Measurements from ENCODE around the gene TMEM187.

TMEM187 gene, protein sequence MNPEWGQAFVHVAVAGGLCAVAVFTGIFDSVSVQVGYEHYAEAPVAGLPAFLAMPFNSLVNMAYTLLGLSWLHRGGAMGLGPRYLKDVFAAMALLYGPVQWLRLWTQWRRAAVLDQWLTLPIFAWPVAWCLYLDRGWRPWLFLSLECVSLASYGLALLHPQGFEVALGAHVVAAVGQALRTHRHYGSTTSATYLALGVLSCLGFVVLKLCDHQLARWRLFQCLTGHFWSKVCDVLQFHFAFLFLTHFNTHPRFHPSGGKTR

GRCh38 chrX:153972368-153973126 is at the start of gene TMEM187:
TSS of gene TMEM187 (plus strand) at chrX:153972754. CDS start at chrX:153982063, 9,309 bp downstream.
- DNase-seq (ENCODE audit: low read depth in 2 of 2) = peak; percentile 67 to 69

DNA sequence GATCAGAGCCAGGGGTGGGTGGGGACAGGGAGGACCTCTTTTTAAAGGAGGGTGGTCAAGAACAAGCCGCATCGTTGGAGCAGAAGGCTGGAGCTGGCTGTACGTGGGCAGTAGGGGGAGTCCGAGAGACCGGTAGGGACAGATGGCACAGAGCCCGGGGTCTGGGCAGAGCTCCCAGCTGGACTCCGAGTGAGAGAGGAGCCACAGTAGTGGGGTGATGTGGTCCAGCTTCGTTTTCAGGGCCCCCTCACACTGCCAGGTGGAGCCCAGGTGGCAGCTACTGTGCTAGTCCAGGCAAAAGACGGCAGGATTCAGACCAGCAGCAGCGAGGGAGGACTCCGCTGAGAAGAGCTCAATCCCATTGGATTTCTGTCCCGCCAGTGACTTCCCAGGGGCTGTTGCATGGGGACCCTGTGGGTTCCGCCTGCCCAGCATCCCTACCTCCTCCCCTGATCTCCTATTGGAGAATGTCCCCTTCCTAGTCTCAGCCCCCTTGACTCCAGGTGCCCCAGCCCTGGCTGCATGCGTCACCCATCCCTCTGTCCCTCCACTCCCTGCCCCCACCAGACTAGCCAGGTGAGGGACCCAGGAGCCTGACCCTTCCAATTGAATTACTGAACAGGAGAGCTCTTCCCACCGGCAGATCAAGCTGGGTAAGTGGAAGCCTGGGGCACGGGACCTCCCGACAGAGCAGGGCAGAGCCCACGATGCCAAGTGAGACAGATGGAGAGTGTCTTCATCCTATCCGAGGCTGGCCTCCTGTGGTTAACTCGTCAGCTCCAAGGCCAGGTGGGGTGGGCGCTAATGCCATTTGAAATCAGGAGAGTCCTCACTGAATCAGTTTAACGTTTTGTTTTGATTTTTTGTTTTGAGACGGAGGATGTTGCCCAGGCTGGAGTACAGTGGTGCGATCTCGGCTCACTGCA is 49.4 kb upstream of the TMEM187 start:
- no peak for DNase-seq (ENCODE audit: low read depth in 2 of 2)

GRCh38 chrX:153924149-153924861 is 48.2 kb upstream of the TMEM187 start:
- no peak for DNase-seq (ENCODE audit: low read depth in 2 of 2)

DNA sequence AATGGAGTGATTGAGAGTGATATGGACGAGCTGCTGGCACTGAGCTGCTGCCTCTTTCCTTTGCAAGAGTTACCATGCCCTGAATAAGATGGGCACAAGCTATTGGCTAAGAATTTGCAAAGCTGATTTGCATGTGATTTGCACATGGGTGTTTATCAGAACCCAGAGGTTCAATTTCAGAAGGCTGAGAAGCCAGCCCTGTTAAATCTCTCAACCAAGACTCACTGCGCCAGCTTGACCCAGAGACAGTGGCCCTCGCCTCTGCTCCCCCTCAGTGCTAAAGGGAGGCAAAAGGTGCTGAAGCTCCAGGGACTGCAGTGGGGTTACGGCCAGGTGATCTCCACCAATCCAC is 47.2 kb upstream of the TMEM187 start:
- DNase-seq (ENCODE audit: low read depth in 2 of 2) = no peak

DNA sequence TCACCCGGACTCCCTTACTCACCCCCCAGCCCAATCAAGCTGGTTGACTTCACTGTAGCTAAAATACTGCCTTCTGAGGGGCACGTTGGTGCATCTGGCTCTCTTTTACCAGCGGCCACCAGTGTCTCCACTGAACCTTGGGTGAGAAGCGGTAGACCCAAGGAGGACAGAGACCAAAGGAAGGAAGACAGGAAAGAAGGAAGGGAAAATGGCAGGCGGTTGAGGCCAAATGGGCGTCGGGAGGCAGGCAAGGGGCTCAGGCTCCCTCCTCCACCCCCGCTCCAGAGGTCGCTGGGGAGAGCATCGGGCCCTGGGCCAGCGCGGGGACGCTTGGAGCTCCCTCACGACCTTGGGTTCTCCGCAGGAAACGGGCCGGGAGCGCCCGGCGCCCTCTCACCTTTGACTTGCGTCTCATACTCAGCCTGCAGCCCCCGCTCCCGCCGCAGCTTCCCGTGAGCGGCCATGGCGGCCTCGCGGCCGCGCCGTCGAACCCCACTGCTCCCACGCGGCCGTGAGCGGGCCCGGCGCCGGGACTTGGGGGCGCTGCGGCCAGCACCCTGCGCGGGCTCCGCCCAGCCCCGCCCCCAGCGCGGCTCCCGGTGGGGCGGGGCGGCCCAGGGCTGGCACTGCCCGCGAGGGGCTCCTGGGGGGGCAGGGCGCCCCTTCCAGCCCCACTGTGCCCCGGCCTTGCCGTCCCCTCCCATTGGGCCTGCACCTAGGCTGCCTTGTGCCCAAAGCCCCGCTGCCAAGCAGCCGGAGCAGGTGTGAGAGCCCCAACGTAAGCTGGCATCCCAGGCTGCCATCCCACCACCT is 46.6 kb upstream of the TMEM187 start, which contains the start of gene ARHGAP4:
Gene ARHGAP4, minus strand, starts transcription at position 526 of the 813 bp plus-strand sequence. Its CDS starts 62 bp downstream, at position 464.
- no peak for DNase-seq (ENCODE audit: low read depth in 2 of 2)

DNA sequence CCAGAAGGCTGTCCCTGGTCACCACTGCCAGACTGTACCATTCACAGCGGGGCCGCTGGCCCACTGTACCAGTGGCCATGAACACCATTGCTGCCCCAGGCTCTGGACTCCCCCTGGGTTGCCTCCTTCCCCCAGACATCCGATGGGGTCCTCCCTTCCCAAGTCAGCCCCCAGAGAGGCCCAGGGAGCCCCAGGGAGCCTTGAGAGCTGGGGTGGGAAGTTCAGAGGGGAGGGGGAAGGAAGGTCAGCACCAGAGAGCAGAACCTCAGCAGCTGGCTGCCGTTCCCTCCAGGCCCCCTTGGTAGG is 46.0 kb upstream of the TMEM187 start:
- no peak for DNase-seq (ENCODE audit: low read depth in 2 of 2)

DNA sequence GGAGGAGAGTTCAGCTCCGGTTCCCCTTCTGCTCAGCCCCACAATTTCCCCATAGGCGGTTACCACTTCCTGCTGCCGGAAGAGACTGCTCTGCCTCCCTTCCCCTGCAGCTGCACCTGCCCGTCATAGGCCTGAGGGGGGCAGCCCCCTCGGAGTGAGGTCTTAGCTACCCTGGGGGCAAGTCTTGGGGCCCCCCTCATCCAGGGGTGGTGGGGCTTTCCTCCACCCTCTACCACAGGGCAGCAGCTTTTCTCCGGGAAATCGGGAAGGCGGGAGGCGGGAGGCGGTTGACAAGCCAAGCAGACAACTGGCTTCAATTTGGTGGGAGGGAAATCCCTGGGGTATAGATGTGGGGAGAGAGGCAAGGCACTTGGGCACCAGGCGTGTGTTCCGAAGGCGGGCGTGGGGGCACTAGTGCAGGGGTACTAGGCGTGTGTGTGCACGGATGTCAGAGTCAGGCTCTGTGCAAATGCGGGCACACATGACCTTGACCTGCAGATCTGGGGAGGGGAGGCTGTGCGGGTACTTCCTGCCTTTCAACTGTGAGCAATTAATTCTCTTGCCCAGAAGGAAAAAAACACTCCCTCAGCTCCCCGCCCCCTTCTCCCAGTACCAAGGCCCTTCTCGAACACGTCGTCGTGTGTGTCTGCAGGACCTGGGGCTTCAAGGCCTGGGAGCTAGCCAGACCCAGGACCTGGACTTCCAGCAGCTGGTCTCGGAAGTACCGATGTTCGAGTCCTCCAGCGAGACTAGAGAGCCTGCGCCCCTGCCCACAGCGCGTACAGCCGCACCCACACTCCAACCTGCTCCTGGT is 45.5 kb upstream of the TMEM187 start:
- no peak for DNase-seq (ENCODE audit: low read depth in 2 of 2)

- DNase-seq (ENCODE audit: low read depth in 2 of 2) = no peak
Measured at GRCh38 chrX:153927672-153927921, 45.0 kb upstream of the TMEM187 start.

GRCh38 chrX:153927922-153928760 is 44.4 kb upstream of the TMEM187 start:
- peak; percentile 92 for DNase-seq (ENCODE audit: low read depth in 2 of 2)

DNA sequence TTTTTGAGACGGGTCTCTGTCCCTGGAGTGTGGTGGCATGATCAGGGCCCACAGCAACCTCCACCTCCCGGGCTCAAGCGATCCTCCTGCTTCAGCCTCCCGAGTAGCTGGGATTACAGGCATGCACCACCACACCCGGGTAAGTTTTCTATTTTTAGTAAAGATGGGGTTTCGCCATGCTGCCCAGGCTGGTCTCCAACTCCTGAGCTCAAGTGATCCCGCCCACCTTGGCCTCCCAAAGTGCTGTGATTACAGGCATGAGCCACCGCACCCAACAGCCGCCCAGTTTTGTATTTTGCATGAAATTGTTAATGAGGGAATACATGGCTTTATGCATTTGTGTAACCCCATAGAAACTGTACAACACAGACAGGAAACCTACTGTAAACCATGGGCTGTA is 43.7 kb upstream of the TMEM187 start:
- no peak for DNase-seq (ENCODE audit: low read depth in 2 of 2)

DNA sequence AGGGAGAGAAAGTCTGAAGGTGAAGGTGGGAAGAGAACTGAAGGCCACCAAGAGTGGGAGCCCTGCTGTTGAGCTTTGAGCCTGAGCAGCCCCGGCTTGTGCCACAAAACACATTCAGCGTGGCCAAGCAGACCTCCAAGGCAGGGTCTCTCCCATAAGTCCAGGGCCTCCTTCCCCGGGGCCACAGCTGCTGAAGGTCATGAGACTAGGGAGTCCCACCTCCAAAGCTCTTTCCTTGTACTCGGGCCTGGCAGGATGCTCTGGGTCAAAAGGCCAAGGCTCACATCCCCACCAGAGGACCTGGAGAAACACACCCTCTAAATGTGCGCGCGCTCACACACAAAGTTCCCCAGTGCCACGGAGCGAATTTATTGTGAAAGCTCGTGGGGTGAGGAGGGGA is 43.0 kb upstream of the TMEM187 start:
- DNase-seq (ENCODE audit: low read depth in 2 of 2) = no peak

GRCh38 chrX:153930011-153930910 is 42.3 kb upstream of the TMEM187 start:
- no peak for DNase-seq (ENCODE audit: low read depth in 2 of 2)

- no peak for DNase-seq (ENCODE audit: low read depth in 2 of 2)
Measured at GRCh38 chrX:153931151-153931550, 41.4 kb upstream of the TMEM187 start.

- DNase-seq (ENCODE audit: low read depth in 2 of 2) = no peak
Measured at GRCh38 chrX:153931748-153932147, 40.8 kb upstream of the TMEM187 start.

DNA sequence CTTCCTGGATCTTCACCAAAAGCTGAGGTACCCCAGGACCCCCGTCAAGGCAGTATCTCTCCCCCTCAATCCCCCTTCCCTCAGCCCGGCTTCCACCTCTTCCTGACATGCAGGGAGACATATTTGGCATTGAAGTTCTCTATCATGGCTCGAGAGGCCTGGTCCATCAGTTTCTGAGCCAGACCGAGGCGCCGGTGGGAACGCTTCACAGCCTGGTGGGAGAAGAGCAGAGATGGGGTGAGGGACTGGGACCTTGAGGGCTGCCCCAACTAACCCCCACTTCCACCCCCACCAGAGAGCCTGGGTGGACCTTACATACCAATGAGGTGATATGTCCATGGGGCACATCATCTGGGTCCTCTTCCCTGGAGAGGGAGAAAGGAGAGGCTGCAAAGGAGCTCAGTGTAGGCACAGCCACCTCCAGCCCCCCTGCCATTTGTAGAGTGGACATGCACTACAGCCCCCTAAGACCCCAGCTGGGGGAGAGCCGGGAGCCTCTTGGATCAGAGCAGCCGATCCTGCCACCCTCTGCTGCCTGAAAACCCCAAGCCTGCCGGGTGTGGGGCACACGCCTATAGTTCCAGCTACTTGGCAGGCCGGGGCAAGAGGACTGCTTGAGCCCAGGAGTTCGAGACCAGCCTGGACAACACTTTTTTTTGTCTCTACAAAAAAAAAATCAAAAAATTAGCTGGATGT is 40.2 kb upstream of the TMEM187 start:
- no peak for DNase-seq (ENCODE audit: low read depth in 2 of 2)

GRCh38 chrX:153933748-153934147 is 38.8 kb upstream of the TMEM187 start:
- no peak for DNase-seq (ENCODE audit: low read depth in 2 of 2)

GRCh38 chrX:153934148-153934761 is 38.3 kb upstream of the TMEM187 start:
- DNase-seq (ENCODE audit: low read depth in 2 of 2) = no peak
